SHP77 (cell line): ENCODE data around the gene DGUOK.
"Not testable (repeated sequence)": the region's sequence is repeated elsewhere in the genome, so short reads cannot be mapped to it uniquely, and the experiment has no call there.

ENCODE experiments used
- DNase-seq, 2 experiments: peaks; one replicate each; lab custom pipeline; 2025; lab: John Stamatoyannopoulos, UW

DGUOK gene

DNA sequence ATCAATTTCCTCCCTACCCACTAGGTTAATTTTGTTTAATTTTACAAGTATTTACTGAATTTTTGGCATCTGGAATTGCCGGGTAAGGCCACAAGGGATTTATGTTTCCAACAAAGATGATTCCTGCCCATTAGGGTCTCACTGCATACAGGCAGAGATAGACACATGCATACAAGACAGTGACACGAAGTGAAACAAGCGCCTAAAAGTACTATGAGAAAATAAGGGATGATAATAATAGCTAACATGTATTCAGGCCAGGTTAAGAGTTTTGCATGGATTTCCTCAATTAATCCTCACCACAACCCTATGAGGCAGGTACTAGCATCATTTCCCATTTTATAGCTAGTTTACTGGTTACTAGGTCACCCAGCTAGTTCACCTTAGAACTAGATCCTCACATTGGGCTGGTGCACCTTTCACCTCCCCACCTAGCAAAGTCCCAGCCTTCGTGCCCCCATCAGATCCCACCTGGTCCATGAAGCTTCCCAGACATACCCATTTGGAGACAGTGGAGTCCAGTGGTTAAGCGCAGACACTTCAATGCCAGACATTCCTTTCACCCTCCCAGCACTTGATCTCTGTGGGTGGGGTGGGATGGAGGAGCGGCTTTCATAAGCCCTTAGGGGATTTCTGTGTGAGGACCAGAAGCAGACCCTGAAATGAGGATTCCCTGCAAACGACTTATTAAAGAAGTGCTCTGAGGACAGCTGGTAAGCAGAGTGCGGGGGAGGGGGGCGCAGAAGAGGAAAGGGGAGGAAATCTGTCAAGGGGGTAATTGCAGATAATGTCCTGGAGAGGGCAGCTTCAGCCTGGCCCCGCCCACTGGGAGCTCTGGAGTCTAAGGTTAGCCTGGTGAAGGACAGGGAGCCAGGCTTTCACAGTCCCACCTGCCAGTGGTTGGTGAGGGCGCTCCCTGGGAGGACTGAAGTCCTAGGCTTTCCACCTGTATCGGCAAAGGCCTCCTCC lies 5.8 kb upstream of the DGUOK start:
- peak; percentile 59 to 63 for DNase-seq

DNA sequence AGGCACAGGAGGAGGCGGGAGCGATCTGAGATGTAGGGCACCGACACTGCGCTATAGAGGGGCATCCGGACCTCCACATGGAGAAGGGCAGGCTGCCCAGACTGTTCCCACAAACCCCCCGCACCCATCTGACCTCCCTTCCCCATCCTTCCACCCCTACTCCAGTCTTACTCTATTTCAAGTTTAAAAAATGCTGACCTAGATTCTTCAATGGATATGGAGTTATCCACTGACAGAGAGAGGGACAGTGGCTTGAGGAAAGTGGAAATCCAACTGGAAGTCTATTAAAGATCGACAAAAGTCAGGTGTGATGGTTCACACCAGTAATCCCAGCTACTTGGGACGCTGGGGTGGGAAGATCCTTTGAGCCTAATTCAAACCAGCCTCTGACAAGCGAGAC lies 5.1 kb upstream of the DGUOK start:
- no peak for DNase-seq

DNA sequence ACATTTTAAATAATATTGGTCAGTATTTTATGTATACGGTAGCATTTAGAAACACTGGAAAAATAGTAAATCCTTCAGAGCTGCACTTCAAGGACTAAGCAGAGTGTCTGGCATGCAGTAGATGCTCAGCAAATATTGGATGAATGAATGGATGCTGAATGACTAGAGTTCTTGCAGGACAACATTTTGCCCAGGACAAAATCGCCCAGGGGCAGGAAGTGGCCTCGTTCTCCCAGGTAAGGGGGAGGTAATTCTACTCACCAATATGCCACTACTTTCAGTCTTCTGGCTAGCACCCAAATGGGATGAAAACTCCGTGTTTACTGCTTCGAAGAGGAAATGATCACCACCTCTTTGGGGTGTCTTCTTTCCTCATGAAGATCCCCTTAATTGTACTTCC lies 4.0 kb upstream of the DGUOK start:
- no peak for DNase-seq

DNA sequence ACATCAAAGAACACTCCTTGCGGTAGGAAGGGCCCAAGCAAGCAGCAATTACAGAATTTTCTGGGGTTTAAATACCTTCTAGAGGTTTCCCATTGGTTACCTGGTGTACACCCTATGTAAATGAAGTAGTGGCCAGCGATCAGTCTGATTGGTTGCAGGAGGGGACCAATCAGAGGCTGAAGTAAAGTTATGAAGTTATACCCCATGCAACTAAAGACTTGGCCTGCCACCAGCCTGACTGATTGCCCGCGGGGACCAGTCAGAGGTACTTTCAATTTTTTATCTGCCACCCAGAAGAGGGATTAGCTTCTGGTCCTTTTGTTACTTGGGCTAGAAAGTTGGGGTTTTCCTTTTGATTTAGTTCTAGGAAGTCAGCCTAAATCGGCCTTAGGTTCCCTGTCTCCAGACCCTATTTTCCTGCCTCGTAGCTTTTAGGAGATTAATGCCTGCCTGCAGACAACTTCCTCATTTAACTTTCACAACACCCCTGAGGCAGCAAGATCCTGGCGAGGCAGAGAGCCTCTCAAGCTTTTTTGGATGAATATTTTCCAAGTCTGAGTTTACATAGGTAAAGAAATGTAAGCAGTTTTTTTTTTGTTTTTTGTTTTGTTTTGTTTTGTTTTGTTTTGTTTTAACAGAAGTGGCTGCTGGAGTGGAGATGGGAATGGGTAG lies 1.5 kb upstream of the DGUOK start:
- DNase-seq, result no peak

DNA sequence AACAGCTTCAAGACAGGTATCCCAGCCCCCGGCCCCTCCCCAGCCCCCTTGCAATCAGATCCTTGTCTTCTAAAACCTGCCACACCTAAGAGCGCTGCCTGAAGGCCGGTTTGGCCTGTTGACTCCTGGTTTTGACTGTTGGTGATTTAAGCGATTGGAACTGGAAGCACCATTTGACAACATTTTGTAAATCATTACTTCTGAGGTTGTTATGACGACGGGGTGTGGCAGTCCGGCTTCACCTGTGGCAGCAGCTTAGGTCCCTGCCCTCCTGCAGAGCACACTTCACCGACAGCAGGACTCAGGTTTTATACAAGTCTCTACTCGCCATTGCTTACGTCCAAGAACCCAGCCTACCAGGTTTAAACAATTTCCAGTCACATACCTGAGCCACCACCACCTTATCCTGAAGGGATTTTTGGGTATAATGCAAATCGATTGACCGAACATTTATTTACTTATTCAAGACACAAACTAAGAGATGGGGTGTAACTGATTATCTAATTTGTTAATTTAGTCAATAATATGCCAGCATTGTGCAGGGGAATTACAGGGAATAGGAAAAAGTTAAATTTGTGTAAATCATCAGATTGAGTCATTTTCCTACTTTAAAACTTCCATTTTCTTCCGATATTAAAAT lies 707 bp upstream of the DGUOK start:
- no peak for DNase-seq

DNA sequence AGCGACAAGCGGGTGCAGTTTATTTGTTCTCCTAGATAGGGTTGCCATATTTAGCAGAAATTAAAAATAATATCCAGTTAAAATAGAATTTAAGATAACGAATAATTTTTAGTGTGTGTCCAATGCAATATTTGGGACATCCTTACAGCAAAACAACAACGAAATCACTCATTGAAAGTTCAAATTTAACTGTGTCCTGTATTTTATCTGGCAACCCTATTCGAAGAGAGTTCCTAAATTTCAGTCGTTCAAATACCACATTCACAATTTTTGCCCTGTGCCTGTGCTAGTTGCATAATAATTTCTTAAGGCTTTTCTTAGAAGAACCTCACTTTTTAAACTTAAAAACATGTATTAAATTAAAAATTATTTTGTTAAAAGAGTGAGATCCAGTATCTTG lies 664 bp downstream of the DGUOK start:
- DNase-seq, result no peak

DNA sequence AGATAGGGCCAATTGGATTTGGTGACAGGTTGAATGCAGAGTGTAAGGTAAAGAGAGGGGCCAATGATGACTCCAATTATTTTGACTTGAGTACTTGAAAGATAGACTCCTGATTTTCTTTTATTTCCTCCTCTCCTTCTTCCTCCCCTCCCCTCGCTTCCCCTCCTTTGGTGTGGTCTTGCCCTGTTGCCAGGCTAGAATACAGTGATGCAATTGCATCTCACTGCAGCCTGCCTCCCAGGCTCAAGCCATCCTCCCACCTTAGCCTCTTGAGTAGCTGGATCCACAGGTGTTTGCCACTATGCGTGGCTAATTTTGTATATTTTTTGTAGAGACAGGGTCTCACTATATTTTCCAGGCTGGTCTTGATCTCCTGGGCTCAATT lies 2.3 kb downstream of the DGUOK start:
- no peak for DNase-seq

DNA sequence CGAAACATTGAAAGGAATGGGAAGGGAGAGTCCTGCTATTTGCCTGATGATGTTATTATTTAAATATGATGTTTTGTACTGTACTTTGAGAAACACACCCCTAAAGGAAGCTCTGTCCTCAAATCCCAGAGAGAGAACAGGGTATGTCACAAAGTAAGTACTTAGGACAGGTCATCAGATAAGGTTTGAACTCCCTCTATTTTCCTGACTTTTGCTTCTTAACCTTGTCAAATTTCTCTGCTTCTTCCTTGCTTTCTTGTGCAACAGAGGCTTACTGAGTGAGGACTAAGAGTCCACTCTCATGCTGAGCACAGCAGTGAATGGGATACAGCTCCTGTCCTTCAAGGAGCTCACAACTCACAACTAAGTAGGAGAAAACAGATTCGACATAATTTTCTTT lies 3.7 kb downstream of the DGUOK start:
- no peak for DNase-seq

DNA sequence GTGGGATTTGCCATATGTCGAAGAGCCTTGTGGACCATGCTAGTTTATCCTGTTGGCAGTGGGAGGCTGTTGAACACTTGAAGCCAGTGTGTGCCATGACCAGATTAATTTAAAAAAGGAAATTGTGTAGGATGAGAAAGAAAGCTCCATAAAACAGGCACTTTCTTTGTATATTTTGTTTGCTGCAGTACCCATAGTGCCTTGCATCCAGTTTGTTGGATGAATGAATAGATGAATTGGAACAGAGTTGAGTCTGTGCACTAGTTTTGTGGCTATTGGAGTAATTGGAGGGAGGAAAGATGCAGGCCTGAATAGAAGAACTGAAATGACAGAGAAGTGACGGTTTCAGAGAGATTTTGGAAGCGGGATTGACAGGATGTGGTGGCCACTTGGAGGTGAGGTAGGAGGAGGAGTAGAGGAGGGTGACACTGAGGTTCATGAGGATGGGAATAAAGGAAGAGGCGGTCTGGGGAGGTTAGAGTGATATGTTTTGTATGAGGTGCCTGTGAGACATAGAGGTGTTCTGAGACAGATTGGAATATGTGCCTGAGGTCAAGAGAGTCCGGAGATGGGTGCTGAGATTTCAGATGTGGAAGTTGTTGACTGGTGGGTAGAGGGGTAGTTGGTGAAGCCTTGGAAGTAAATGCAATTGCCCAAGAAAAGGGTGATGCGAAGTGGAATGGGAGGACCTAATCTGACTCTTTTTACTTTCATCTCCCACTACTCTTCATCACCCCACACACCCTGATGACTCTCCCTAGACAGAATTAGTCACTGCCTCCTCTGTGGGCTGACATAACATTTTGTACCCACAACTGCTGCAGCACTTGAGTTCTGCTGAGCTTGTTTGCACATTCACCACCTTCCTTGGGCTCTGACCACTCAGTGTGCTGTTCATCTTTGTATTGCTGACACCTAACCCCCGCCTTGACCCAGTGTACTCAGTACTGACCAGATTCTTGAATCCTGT lies 5.1 kb downstream of the DGUOK start:
- DNase-seq, result no peak

DNA sequence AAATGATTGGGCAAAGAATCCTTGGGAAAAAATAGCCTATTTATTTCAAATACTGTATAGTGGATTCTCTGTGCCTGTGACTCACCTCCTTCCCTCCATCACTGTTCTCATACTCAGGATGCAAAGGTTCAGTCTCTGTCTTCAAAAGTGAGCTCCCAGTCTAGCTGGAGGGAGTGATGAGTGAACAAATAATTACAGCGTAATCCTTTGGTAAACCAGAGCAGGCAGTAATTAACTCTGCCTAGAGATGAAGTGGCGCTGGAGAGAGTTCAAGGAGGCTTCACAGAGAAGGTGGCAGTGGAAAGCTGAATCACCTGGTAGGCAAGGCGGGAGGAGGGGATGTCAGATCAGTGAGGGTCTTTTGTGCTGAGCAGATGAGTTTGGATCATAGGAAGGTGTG lies 6.5 kb downstream of the DGUOK start:
- DNase-seq, result no peak

DNA sequence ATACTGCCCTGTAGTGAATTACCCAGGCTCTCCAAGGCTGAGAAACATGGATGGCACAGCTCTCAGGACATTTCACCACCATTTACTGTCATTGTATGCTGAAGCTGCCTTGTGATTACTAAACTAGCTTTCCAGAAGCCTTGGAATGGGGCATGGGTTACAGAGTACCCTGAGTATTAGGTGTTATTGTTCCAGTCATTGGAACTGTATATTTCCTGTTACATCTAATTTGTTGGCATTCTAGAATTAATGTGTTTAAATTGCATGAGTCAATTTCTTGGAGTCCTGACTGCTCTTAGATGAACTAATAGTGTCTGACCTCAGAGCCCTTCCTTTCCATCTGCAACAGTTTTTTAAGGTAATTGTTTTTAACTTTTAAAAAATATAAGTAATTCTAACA lies 9.0 kb downstream of the DGUOK start:
- DNase-seq, result no peak

DNA sequence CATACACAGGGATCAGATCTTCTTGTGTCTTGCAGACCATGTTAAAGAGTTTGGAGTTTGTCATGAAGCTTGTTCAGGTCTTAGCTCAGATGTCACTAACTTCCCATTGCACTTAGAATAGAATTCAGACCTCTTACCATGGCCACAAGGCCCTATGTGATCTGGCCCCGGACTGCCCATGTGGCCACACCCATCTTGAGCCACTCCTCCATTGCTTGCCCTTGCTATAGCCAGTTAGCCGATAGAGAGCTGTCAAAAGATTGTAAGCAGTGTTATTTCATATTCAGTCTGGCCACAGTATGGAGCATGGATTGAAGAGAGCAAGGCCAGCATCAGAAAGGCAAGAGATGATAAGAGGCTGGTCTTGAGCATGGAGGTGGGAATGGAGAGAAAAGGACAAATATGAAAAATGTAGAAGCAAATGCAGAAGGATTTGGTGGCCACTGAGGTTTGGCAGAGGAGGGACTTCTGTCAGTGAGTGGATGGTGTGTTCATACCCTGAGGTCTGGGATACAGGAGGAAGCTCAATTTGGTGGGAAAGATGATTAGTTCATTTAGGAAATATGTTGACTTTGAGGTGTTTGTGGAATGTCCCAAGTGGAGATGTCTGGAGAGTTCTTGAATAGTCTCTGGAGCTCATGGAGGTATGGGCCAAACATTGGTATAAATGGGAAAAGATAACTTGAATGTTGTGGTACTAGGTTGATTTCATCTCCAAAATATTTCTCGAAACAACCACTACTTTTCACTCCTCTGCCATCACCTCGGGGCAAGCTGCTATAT lies 10.6 kb downstream of the DGUOK start:
- DNase-seq, result no peak

DNA sequence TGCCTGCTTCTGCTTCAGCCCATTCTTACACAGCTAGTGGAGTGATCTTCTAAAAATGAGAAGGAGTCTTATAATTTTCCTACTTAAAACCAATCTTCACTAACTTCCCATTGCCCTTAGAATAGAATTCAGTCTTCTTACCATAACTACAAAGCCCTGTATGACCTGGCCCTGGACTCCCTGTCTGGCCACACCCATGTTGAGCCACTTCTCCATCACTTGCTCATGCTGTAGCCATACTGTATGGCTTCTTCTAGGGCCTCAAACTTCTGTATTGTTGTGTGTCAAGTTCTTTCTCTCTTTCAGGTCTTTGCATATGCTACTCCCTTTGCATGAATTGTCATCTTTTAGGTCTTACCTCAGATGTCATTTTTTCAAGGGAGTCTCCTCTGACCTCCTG lies 11.2 kb downstream of the DGUOK start:
- no peak for DNase-seq

DNA sequence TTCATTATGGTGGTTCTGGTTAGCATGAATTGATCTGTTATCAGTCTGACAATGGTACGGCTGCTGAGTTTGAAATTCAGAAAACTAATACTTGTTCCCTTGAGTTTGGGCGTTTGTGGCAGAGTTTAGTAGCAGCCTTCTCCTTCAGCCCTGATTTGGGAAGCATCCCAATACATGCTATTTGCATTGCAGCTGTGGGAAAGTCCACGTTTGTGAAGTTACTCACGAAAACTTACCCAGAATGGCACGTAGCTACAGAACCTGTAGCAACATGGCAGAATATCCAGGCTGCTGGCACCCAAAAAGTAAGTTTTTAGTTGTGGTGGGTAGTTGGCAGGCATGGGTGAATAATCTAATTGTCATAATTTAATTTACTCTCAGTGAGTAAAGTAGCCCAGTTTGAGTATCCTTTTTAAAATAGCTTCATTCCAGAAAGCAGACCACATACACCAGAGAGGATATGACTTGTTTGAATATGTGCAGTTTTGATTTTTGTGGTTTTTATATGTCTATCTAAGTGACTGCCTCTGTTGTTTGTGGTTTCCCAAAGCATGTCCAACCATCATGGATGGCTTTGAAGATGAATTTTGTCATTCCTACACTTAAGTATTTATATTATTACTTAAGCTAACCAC lies 12.2 kb downstream of the DGUOK start:
- no peak for DNase-seq

DNA sequence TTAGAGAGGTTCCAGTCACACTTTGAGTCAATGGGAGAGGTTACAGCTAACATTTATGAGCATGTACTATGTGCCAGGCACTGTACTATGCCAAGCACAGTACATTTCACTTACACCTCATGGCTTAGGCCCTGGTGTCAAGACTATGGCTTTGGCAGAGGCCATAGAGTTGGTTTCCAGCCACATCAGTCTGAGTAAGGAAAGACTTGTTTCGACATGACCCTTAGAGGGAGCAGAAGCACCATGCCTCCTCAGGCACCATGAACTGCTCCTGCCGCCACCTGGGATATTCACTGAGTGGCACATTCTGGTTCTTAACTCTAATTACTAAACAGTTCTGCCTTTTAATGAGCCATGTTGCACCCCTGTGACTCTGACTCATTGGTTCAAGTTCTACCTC lies 12.7 kb downstream of the DGUOK start:
- DNase-seq, result no peak

DNA sequence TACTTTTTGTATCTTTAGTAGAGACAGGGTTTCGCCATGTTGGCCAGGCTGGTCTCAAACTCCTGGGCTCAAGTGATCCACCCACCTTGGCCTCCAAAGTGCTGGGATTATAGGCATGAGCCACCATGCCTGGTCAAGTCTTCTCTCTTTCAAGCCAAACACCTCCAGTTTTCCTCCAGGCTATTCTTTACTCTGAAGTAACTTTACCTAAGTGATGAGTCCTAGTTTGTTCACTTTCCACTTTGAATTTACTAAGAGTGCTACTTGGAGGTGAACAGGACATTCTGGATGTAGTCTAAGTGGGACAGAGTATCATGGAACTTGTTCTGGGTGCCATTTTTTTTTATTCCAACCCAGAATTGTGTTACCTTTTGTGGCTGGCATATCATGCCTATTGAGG lies 13.4 kb downstream of the DGUOK start:
- not testable (repeated sequence) for DNase-seq

DNA sequence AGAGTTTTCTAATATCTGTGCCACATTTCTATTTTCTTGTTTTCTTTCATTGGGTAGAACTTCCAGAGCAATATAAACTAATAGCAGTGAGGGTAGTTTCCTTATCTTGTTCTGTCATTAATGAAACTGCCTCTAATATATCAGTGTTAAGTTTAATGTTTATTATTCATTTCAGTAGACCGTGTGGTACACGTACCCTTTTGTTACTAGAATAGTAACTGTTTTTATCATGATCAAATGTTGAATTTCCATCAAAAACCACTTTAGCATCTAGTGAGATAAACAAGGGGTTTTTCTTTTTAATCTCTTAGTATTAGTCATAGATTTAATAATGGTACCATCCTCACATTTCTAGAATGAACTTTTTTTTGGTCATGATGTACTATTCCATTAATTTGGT lies 16.0 kb downstream of the DGUOK start:
- DNase-seq, result no peak

DNA sequence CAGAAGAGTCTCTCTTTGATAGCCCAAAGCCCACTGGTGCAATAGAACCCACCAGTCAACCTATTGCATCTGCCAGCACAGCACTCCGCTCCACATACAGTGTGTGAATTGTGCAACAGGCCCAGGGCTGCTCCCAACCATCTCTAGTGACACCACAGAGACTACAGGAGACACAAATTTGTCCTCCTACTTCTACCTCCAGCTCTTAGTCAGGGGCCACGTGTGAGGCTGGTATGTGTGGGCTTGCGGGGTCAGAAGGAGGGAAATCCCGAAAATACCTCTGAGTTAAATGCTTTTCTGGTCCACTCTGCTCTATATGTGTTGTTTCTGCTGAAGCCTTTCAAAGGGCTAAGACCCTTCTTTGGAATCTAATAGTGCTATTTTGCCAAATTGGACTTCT lies 18.0 kb downstream of the DGUOK start:
- DNase-seq, result no peak

DNA sequence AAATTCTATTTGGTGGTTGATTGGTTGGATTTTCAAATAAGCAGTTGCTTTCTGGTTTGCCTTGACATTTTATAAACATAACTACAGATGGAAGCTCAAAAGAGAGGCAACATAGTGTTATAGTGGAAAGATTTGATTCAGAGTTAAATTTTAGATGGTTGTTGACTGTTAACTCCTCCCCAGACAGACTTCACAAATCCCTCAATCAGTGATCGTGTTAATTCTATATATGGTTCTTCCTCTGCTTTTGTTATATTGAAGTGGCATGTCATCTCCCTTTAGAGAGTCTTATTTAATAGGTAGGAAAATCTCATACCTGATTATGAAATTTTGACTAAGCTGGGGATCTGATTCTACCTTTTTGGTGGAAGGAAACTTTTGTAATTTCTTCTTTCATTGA lies 19.5 kb downstream of the DGUOK start:
- no peak for DNase-seq

DNA sequence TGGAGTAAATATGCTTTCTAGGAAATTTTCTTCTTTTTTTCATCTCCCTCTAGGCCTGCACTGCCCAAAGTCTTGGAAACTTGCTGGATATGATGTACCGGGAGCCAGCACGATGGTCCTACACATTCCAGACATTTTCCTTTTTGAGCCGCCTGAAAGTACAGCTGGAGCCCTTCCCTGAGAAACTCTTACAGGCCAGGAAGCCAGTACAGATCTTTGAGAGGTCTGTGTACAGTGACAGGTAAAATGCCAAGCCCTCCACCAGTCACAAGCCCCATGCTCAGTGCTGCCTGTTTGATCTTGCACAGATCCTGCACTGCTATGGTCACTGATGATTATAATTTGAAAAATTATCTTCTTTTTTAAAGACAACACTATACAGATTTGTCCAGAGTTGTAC lies 20.0 kb downstream of the DGUOK start:
- no peak for DNase-seq
